ENCODE measurements around the gene BSN.

Gene BSN

DNA sequence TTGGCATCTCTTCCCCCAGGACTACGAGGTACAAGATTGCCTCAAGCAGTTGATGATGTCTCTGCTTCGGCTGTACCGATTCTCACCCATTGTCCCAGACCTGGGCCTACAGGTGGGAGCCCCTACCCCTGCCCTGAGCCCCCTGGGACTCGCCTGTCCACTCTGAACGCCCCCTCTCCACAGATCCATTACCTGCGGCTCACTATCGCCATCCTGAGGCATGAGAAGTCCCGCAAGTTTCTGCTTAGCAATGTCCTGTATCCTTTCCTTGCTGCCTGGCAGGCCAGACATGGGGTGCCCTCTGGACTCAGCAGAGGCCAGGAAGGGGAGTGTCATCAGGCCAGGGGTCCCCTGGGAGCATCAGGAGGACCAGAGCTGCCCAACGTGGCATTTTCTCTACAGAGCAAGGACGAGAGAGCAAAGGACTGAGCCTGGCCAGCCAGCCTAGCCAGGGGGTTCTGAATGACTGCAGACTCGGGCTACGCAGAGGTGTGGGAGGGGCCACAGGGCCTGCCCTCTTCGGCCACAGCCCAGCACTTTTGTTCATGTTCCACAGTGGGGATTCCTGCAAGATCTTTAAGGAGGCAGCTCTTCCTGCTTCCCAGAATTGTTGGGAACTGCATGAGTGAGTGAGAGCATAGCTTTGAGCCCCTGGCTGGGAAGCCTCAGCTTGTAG is 146.3 kb downstream of the BSN start:
- DNase-seq (ENCODE audit: low spot score): no peak

DNA sequence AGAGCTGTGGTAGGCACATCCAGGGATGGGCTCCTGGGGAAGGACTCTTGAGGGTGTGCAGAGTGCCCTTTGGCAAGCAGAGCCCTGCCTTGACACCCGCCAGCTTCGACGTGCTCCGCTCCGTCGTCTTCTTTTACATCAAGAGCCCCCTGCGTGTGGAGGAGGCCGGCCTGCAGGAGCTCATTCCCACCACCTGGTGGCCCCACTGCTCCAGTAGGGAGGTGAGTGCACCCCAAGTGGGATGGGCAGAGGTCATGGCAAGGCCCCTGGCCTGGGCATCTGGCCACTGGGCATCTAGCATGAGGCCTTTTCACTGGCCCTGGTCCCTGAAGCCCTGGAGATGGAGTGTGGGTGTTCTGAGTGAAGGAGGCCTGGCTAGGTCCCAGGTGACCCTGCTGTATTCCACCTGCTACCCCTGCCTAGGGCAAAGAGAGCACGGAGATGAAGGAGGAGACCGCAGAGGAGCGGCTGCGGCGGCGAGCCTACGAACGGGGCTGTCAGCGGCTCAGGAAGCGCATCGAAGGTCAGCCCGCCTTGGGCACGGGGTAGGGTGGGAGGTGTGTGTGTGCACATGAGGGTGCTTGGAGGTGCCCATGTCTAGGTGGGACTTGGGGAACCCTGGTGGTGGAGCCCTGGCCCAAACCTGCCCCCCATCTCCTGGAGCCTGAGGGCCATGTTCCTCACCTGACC is 147.3 kb downstream of the BSN start:
- no peak for DNase-seq (ENCODE audit: low spot score)

DNA sequence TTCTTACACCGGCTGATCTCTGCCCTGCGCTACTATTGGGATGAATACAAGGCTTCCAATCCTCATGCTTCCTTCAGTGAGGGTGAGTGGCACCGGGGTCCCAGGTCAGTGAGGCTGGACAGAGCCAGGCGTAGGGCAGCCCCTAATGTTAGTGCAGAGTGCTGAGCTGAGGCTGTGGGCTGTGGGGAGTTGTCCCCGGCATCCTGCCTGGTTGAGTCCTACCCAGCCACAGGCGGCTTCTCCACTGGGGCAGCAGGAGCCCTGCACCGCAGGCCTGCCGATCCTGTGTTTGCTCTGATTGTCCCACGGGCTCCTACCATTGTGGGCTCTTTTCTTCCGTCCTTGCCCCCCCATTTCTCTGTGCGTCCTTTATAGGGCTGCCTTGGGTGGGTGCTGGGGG is 148.4 kb downstream of the BSN start:
- no peak for DNase-seq (ENCODE audit: low spot score)

DNA sequence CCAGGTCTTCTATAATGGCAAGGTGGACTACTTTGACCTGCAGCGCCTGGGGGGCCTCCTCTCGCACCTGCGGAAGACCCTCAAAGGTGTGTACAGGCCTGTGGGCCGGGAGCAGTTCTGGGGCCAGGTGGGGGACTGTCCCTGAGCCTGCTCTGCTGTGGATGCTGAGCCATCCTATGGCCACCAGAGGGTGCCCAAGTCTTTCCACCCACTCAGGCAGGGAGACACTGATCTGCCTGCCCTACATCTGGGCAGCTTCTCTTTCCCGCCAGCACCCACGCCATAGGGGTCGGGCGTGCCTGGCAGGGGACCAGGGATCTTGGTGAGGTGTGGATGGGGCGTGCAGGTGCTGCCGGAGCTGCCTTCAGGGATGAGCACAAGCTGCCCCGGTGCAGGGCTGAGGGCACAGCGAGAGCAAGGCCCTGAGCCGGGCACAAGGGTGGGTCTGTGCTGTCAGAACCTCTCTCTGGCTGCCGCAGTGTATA is 149.2 kb downstream of the BSN start:
- peak; percentile 73 for DNase-seq (ENCODE audit: low spot score)

DNA sequence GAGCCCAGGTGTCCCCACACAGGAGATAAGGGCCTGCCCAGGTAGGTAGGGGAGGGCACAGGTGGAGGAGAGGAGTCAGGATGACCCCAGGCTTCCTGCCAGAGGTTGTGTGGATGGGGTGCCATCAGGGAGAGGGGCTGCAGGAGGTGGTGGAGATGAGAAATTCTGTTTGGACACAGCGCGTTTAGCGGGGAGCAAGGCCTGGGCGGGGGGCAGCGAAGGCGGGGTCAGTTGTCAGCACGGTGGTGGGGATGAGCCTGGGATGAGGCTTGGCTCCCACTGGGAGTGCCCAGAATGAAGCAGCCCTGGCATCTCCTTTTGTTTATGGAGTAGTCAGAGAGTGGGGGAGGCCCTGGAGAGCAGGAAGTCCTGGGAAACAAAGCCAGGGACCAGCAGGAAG is 149.7 kb downstream of the BSN start:
- no peak for DNase-seq (ENCODE audit: low spot score)

DNA sequence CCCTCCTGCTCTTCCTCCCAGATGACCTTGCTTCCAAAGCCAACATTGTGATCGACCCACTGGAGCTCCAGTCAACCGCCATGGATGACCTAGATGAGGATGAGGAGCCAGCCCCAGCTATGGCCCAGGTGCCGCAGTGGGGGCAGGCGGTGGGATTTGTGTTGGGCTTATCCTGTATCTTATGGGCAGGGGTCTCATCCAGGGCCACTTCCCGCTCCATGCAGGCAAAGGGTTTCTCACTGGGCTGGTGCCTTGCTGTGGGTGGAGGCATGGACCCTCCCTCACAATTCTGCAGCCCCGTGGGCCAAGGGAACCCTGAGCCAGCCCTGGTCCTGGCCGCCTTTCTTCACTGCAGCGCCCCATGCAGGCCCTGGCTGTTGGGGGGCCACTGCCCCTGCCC is 150.4 kb downstream of the BSN start:
- DNase-seq (ENCODE audit: low spot score): no peak

DNA sequence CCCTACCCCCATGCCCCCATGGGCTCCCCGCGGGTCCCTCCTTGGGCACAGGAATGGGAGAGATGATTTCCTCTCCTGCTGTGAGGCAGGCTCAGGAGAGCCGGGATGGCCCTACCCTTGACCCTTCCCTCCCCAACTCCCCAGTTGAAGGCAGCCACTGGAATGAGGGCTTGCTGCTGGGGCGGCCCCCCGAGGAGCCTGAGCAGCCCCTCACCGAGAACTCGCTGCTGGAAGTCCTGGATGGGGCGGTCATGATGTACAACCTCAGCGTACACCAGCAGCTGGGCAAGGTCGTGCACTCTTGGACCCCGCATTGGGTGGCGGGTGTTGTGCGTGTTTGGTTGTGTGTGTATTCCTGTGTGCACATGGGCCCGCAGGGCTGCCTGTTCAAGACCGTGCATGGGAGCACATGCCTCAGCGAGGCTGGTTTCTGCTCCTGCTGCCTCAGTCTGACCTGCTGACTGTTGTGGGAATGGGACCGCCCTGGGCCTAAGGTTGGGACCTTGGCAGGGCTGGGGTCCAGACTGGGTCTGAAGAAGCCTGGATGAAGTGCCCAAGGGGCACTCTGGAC is 151.2 kb downstream of the BSN start:
- DNase-seq (ENCODE audit: low spot score): no peak

DNA sequence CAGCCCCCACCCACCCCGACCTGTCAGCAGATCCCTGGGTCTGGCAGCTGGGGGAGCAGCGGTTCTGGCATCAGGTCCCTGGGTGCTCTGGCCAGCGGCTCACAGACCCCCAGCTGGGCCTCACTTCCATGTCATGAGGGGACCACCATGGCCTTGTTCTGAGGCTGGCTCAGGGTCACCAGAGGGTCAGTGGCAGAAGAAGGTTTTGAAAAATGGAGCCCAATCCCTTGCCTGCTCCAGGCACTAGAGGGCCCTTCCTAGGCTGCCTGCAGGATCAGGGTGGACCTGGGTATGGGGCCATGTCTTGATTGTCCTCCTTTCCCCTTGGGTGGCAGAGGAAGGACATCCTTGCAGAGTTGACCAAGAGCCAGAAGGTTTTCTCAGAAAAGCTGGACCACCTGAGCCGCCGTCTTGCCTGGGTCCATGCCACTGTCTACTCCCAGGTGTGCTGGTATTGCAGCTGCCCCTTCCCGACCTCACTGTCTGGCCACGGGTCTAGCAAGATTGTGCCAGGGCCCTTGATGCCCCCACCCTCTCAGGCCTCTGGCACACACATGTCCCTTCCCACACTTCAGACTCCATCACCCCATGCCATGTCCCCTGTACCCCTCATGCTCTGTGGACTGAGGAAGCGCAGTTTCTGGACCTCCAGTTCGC is 152.3 kb downstream of the BSN start:
- DNase-seq (ENCODE audit: low spot score): no peak

DNA sequence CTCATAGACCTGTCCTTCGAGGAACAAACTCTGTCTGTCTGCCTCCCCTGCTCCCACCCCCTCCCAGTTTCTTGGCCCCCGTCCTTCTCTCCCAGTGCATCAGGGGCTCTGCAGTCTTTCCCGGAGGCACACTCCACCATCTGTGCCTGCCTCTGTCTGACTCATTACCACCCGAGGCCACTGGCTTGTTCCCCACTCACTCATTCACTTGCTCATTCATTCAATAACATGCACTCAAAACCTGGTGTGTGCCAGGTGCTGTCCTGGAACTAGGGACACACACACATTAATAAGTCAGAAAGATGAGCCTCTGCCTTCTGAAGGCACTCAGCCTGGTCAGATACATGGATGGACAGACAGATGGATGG is 152.8 kb downstream of the BSN start:
- DNase-seq (ENCODE audit: low spot score): no peak

DNA sequence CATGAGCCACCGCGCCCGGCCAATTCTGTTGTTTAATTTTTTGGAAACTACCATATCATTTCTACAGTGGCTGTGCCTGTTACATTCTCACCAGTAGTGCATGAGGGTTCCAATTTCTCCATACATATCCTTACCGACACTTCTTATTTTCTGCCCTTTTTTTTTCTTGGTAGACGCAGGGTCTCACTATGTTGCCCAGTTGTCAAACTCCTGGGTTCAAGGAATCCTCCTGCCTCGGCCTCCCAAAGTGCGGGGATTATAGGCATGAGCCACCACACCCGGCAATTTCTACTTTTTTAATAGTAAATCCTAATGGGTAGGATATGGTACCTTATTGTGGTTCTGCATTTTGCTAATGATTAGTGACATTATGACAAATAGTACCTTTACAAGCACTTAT is 155.6 kb downstream of the BSN start:
- no peak for DNase-seq (ENCODE audit: low spot score)

DNA sequence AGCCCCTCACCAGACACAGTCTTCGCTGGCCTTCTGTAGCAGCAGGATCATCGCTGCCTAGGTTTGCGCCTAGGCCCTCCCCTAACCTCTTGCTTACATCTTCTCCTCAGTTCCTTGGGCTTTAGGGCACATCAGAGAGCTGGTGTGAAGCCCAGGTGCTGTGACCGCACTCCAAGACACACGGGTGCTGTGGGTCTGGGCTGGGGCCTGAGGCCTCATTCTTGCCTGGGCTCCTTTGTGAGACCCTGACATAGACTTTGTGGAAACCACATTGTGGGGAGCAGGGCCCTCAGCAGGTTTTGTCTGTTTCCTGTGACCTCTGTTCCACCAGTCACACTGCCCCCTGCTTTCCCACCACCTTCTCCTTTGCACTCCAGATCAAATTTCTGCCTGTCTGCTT is 157.2 kb downstream of the BSN start:
- no peak for DNase-seq (ENCODE audit: low spot score)

DNA sequence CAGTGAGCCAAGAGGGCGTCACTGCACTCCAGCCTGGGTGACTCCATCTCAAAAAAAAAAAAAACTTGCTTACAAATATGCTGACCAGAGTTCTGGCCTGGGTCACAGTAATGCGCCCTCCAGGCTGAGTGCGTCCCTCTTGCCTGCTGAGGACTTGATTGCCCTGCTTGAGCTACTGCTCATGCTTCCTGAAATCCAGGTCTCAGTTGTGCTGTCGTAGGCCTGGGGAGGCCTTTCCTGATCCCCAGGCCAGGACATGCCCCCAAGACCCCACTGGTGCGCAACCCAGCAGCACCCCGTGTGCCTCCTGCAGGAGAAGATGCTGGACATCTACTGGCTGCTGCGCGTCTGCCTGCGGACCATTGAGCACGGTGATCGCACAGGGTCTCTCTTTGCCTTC is 157.9 kb downstream of the BSN start:
- DNase-seq (ENCODE audit: low spot score): no peak

DNA sequence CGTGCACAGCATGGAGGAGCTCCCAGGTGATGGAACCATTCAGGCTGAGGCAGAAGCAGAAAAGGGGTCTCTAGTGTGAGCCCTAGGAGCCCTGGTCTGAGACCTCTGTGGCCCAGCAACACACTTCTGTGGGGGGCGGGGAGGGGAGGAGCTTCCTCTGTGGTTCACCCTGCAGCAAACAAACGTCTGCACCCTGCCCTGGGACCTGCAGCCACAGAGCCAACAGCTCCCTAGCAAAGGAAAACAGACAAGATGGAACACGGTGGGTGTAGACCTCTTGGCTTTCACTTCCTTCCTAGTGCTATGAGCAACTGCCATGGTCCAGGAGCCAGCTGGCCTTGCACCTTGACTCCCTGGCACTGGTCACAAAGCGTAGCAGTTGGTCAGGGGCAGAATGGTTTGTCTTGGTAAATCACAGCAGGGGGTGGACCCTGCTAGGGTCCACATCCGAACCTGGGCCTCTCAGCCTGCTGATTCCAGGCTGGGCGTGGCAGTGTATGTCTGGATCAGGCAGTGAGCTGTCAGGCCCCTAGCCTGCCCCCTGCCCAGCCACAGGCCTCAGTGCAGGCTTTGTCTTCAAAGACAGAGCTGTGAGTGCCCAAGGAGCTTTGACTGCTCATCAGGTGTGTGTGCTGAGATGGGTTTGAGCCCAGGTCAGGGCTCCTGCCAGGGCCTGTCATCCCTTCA is 158.5 kb downstream of the BSN start:
- DNase-seq (ENCODE audit: low spot score): no peak

DNA sequence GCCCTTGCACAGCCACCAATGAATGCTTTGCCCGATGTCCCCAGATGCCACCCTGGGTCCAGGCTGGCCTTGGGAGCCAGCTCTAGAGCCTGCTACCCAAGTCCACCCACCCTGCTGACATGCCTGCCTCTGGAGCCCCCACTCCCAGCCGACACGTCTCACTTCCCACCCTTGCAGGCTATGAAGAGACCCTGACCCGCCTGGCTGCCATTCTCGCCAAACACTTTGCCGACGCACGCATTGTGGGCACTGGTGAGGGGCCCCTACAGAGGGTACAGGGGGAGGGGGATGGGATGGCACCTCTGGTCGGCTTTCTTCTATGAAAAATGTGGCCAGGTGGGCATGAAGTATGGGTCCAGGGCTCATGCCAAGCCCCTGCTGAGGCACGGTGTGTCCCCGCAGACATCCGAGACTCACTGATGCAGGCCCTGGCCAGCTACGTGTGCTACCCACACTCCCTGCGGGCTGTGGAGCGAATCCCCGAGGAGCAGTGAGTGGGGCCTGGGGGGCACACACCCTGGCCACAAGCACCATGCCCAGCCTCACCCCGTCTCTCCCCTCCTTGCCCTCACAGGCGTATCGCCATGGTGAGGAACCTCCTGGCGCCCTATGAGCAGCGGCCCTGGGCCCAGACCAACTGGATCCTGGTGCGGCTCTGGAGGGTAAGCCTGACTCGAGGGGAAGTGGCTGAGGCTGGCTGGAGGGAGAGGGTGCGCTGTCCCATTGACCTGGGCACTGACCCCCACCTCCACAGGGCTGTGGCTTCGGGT is 159.2 kb downstream of the BSN start:
- no peak for DNase-seq (ENCODE audit: low spot score)

DNA sequence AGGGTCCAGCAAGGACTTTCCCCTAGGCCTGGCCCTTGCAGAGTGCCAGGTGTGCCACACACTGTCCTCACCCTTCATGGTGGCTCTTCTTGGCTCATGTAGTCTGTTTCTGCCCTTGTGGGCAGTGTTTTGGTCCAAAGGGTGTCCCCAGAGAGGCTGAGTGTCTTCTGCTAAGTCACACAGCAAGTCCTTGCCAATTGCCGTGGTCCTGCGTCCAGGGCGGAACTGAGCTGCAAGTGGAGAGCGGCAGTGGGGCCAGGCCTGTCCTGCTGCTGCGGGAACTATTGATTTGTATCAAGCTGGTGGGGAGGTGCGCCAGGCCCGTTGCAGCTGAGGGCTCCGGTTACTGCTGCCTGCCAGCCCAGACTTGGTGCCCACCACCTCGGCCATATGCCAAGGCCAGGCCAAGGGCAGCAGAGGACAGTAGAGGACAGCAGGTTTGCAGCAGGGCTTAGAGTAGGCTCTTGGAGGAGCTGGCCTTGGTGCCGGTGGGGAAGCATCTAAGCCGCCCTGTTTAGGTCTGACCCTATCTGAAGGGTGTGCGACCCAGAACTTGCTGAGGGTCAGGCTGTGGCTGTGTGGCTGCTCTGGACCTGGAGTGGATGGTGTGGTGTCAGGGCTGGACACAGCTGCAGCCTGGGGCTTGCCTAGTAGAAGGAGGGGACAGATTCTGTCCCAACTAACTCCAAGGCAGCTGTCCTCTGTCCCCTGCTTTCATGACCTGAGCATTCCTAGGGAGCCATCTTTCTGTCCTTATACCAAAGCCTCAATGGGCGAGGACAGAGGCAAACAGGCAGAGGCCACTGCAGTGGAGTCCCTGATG is 160.7 kb downstream of the BSN start:
- DNase-seq (ENCODE audit: low spot score): no peak

DNA sequence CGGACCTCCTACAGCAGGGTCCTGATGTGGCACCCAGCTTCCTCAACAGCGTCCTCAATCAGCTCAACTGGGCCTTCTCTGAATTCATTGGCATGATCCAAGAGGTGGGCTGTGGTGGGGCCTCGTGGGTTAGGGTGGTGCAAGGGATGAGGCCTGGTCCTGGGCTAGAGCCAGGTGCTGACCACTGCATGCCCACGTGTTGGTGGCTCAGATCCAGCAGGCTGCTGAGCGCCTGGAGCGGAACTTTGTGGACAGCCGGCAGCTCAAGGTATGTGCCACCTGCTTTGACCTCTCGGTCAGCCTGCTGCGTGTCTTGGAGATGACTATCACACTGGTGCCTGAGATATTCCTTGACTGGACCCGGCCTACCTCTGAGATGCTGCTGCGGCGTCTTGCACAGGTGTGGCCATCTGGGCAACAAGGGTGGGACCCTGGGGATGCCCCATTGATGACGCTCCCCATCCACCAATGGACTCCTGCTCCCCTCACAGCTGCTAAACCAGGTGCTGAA is 161.4 kb downstream of the BSN start:
- no peak for DNase-seq (ENCODE audit: low spot score)

DNA sequence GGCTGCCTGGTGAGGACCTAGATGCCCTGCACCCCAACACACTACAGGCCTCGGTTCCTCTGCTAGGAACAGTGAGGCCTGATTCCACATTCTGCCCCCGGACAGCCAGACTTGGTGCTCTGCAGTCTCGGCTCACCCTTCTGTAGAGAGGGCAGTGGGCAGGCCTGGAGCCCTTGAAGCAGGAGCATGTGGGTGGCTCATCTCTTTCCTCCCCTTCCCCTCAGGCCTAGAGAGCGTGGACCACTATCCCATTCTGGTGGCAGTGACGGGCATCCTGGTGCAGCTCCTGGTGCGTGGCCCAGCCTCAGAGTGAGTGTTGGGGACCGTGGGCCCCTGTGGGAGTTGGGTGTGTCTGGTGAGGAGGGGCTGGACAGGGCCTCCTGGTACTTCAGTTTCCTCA is 161.9 kb downstream of the BSN start:
- DNase-seq (ENCODE audit: low spot score): no peak

DNA sequence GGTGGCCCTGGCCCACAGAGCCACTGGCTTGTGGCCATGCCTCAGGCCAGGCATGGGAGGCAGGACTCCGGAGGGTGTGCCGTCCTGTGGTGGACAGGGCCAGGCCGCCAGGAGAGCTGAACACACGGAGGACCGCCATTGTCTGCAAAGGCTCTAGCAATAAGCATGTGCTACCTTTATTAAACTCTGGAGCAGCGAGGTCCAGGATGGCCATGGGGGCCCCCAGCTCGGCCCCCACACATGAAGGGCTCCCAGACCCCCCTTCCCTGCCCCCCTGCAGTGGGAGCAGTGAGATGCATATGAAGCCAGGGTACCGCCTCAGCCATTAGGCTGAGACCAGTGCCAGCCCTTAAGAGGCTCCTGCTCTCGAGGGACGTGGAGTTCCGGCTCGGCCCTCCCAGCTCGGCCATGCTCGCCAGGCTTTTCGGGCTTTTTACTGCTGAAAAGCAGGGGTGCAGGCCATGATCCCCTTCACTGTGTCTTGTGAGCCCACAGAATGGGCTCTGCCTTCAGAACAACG is 162.5 kb downstream of the BSN start:
- no peak for DNase-seq (ENCODE audit: low spot score)

DNA sequence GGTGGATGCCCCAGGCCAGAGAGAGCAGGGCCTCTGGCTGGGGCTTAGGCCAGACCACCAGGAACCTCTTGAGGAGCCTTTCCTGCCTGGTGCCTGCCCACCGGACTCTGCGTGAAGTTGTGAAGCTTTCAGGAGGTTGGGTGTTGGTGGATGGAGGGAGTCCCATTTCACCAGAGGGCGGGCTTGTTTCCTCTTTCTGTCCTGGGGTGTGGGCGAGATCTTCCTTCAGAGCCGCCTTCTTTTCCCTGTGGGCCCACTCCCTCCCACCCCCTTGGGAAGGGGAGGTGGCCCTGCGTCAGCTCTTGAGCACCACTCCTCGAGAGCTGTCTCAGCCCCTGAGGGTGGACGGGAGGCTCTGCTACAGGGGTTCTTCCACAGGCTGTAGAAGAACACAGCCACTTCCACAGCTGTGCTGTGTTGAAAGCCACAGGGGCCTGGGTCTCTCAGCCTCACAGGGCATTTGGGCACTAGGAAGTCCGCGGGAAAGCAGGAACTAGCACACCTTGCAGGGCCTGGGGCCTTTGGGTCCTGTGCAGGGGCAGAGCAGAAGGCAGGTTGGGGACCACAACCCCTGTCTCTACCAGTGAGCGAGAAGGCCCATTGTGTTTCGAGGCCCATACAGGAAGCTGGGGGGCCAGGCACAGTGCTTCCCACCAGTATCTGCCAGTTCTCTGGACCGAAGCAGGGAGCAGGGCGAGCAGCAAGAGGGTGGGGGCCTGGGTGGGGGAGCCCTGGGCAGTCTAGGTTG is 163.1 kb downstream of the BSN start:
- no peak for DNase-seq (ENCODE audit: low spot score)
